BJ (cell line): ENCODE measurements around the gene TUSC2. TPM values are rescaled to one million over a fixed set of nuclear protein-coding genes. Genes with fewer than 3 reads are reported as not detected.
A peak's percentile ranks its signal among the peaks of the same experiment; 100 is the strongest.

Experiments used
- CTCF ChIA-PET: fragments of 350-600 bp; formaldehyde crosslinking; extraction: SDS; loops from one replicate; lab custom pipeline; 2021; ENCODE audit warnings: antibody characterized with exemption, inconsistent platforms; lab: Yijun Ruan, JAX
- POLR2A ChIA-PET: fragments of 300-600 bp; sonication (Branson Sonifier 250); formaldehyde crosslinking; extraction: SDS; loops from one replicate; lab custom pipeline; 2021; ENCODE audit warnings: antibody characterized with exemption; lab: Charles Lee
- DNase-seq: peaks from one replicate; pipeline ENCODE4 v3.0.0-alpha.2; 2011; ENCODE audit warnings: low read depth
- H3K27me3 ChIP-seq: 2 replicates; pipeline ENCODE4 v1.6.0; 2011; ENCODE audit warnings: low read length; ENCODE audit not compliant: control insufficient read depth, insufficient read depth
- H3K36me3 ChIP-seq: 2 replicates; pipeline ENCODE4 v1.5.1; 2011; ENCODE audit warnings: low read length; ENCODE audit not compliant: control insufficient read depth, insufficient read depth
- H3K4me3 ChIP-seq: 2 replicates; pipeline ENCODE4 v1.5.1; 2011; ENCODE audit warnings: low read depth, mild to moderate bottlenecking, control low read depth, low read length
- polyA plus RNA-seq: library from polyadenylated mRNA; depleted of rRNA; stranded (reverse); fragments of >200 nt; gene quantifications from 2 replicates; pipeline ENCODE4 v1.2.3, GENCODE V29; 2011
- TF ChIP-seq, protein P1 (sequence below): IDR thresholded peaks from 2 replicates; pipeline ENCODE4 v1.5.1; 2011; ENCODE audit warnings: low read depth, mild to moderate bottlenecking, control low read depth, inconsistent platforms, low read length, moderate library complexity; ENCODE audit not compliant: insufficient read depth

The TUSC2 gene
- polyA plus RNA-seq, 1 experiment: 38.9 TPM

- ChIA-PET POLR2A (interaction anchor here (0.8 kb wide), 1 partner anchor 1835 kb away, joined by 11 read pairs; no protein-coding TSS in a partner anchor), CTCF (interaction anchor here (0.9 to 1.8 kb wide), 4 partner anchors 14 to 189 kb away, joined by 3 to 5 read pairs (median 4); partner anchors contain the start of gene RASSF1)
- DNase-seq: no peak
- TF ChIP-seq, protein P1, sequence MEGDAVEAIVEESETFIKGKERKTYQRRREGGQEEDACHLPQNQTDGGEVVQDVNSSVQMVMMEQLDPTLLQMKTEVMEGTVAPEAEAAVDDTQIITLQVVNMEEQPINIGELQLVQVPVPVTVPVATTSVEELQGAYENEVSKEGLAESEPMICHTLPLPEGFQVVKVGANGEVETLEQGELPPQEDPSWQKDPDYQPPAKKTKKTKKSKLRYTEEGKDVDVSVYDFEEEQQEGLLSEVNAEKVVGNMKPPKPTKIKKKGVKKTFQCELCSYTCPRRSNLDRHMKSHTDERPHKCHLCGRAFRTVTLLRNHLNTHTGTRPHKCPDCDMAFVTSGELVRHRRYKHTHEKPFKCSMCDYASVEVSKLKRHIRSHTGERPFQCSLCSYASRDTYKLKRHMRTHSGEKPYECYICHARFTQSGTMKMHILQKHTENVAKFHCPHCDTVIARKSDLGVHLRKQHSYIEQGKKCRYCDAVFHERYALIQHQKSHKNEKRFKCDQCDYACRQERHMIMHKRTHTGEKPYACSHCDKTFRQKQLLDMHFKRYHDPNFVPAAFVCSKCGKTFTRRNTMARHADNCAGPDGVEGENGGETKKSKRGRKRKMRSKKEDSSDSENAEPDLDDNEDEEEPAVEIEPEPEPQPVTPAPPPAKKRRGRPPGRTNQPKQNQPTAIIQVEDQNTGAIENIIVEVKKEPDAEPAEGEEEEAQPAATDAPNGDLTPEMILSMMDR: no peak
- no peak overlapping the region for H3K4me3 ChIP-seq
- peaks cover 23% of the 10 kb centered on the region for H3K36me3 ChIP-seq
- H3K27me3 ChIP-seq: no peaks in the 10 kb centered on the region
Observed at GRCh38 chr3:50353245-50354004, 25.4 kb upstream of the TUSC2 start.

DNA sequence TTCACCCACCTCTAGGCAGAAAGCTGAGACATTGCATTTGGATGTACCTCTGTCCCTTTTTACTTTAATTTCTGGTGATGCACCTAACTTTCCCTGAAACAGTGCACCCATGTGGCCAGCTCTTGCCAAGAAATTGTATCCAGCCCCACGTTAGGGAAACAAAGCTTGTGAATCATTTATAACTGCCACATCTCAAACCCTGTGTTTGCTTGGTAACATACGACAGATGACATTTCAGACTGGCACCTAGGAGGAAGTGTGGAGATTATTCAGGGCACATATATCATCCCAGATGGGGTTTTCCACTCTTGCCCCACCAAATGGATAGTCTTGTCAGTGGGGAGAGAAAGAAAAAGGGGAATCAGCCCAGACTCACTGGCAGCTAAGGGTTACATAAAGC is 24.8 kb upstream of the TUSC2 start:
- no peak for DNase-seq

GRCh38 chr3:50351323-50351697 is 23.3 kb upstream of the TUSC2 start:
- TF ChIP-seq, protein P1: no peak
- ChIA-PET POLR2A (no interaction called here), CTCF (interaction anchor here (0.6 to 7.3 kb wide), 6 partner anchors 11 to 199 kb away, joined by 4 to 98 read pairs (median 8); partner anchors contain the start of gene RASSF1)
- DNase-seq: no peak
- Histone ChIP-seq H3K27me3 (no peaks in the 10 kb centered on the region), H3K4me3 (peak overlapping the region; percentile 85), H3K36me3 (peaks cover 23% of the 10 kb centered on the region)

More for the DNA sequence above, 24.8 kb upstream of the TUSC2 start:
- ChIA-PET POLR2A (no interaction called here), CTCF (interaction anchor here (1.8 kb wide), 2 partner anchors 13 to 16 kb away, joined by 4 to 5 read pairs; partner anchors contain the start of gene RASSF1)
- Histone ChIP-seq H3K36me3 (peaks cover 25% of the 10 kb centered on the region), H3K4me3 (no peak overlapping the region), H3K27me3 (no peaks in the 10 kb centered on the region)
- TF ChIP-seq, protein P1: peak; percentile 33

DNA sequence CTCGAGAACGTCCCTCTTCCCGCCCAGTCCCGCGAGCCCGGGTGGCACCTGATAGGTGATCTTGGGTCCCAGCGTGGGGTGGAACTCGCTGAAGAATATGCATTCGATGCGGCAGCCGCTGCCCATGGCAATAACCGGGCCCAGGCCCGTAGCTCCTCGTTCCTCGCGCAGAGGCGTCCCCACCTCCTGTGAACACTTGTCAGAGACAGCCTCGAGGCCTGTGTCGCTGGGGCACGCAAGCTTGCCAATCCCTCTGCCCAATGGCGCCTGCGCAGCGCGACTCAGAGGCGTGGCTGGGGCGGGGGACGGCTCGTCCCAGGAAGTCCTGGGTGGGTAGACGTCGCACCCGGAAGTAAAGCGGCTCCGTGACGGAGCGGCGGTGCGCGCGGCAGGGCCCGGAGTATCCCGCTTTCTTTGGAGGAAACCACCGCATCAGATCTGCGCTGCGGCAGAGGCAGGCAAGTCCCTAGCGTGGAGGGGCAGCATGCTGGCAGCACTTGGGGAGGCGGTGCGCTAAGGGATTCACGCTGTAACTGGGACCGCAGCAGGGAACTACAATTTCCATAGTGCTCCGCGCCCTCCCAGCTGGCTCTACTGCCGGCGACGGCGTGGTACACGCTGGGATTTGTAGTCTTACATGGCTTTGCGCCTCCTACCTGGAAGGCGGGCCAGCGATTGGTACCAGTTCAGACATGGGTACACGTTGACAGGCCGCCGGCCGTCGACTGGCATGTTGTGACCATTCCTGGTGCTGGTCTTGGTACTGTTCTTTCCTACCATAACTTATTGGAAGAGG is 22.7 kb upstream of the TUSC2 start, which contains the start of the genes CYB561D2 and NPRL2:
Gene CYB561D2, plus strand, starts transcription at position 336 of the 796 bp plus-strand sequence. CDS start 572 bp downstream, outside the sequence.
Gene NPRL2, minus strand, starts transcription at position 249 of the 796 bp plus-strand sequence. Its CDS starts 123 bp downstream, at position 126.
- TF ChIP-seq, protein P1: no peak
- POLR2A ChIA-PET: interaction anchor here (0.7 kb wide), 1 partner anchor 13 kb away, joined by 5 read pairs; no protein-coding TSS in a partner anchor
- CTCF ChIA-PET: interaction anchor here (0.6 to 7.3 kb wide), 10 partner anchors 8 to 202 kb away, joined by 3 to 98 read pairs (median 4); partner anchors contain the start of gene RASSF1

More for the DNA sequence above, 22.7 kb upstream of the TUSC2 start, which contains the start of the genes CYB561D2 and NPRL2:
- H3K27me3 ChIP-seq: no peaks in the 10 kb centered on the region
- peaks cover 21% of the 10 kb centered on the region for H3K36me3 ChIP-seq
- peak; percentile 68 for DNase-seq
- peak within 1 kb of the TSS; percentile 85 for H3K4me3 ChIP-seq
